AG04450 (cell line): ENCODE data around the gene MIER2. TPM values are rescaled to one million over a fixed set of nuclear protein-coding genes. Genes with fewer than 3 reads are reported as not detected.

Experiments used
- CTCF ChIA-PET: fragments of 300-600, 350-600 bp; formaldehyde crosslinking; extraction: SDS; loops from one replicate; lab custom pipeline; 2022; ENCODE audit warnings: antibody characterized with exemption, inconsistent platforms; lab: Charles Lee
- POLR2A ChIA-PET: fragments of 350-600 bp; formaldehyde crosslinking; extraction: SDS; loops from one replicate; lab custom pipeline; 2021; ENCODE audit warnings: antibody characterized with exemption, inconsistent platforms; lab: Yijun Ruan, JAX
- DNase-seq: peaks from one replicate; pipeline ENCODE4 v3.0.0-alpha.2; 2011; ENCODE audit warnings: low read depth, low spot score
- H3K27ac ChIP-seq: one replicate; pipeline ENCODE4 v1.5.1; 2012; ENCODE audit warnings: low read depth, low read length, control low read depth
- H3K27me3 ChIP-seq: one replicate; pipeline ENCODE4 v1.6.0; 2012; ENCODE audit warnings: low read length; ENCODE audit not compliant: control insufficient read depth, insufficient read depth
- H3K4me3 ChIP-seq: 2 replicates; pipeline ENCODE4 v1.5.1; 2011; ENCODE audit warnings: mild to moderate bottlenecking, low read depth, low read length, control low read depth
- H3K9me3 ChIP-seq: 2 replicates; pipeline ENCODE4 v1.5.1; 2012; ENCODE audit warnings: low read length; ENCODE audit not compliant: control insufficient read depth, insufficient read depth
- CTCF ChIP-seq: IDR thresholded peaks from 2 replicates; pipeline ENCODE4 v1.5.1; 2011; ENCODE audit warnings: low read depth, low read length, control low read depth, inconsistent platforms
- polyA plus RNA-seq: library from polyadenylated mRNA; depleted of rRNA; stranded (reverse); fragments of >200 nt; gene quantifications from 2 replicates; pipeline ENCODE4 v1.2.3, GENCODE V29; 2011

The MIER2 gene
- polyA plus RNA-seq, 1 experiment, result 14.5 TPM

GRCh38 chr19:379796-380195 is 35.2 kb upstream of the MIER2 start:
- no peak for DNase-seq
- ChIA-PET POLR2A (no interaction called here), CTCF (interaction anchor here (0.8 kb wide), 1 partner anchor 131 kb away, joined by 3 read pairs; no protein-coding TSS in a partner anchor)
- Histone ChIP-seq H3K4me3 (no peak overlapping the region), H3K9me3 (peaks cover 14% of the 10 kb centered on the region; the same call in 1 of the 2 replicates), H3K27ac (no peak overlapping the region), H3K27me3 (peaks cover 8% of the 10 kb centered on the region)
- TF ChIP-seq CTCF, result no peak

DNA sequence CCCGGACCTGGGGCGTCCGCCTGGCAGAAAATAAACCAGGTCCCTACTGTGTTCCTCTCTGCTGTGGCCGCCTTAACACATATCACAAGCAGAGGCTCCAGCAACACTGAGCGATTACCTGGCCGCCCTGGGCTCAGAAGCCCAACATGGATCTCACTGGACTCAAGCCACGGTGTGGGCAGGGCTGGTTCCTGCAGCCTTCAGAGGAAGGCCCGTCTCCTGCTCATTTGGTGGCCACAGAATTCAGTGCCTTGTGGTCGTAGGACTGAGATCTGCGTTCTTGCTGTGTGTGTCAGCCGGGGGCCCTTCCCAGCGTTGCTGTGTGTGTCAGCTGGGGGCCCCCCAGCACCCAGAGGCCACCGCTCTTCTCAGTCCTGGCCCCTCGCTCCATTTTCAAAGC is 34.1 kb upstream of the MIER2 start:
- no peak overlapping the region for H3K27ac ChIP-seq
- no peak for TF ChIP-seq CTCF
- DNase-seq, result no peak
- H3K27me3 ChIP-seq, result peaks cover 19% of the 10 kb centered on the region
- peaks cover 14% of the 10 kb centered on the region; the same call in 1 of the 2 replicates for H3K9me3 ChIP-seq
- no peak overlapping the region for H3K4me3 ChIP-seq
- POLR2A ChIA-PET, result no interaction called here
- CTCF ChIA-PET, result no interaction called here

GRCh38 chr19:377801-378581 is 33.4 kb upstream of the MIER2 start:
- Histone ChIP-seq H3K4me3 (no peak overlapping the region), H3K27me3 (peaks cover 26% of the 10 kb centered on the region), H3K9me3 (peaks cover 11% of the 10 kb centered on the region; the same call in 1 of the 2 replicates), H3K27ac (no peak overlapping the region)
- ChIA-PET CTCF (no interaction called here), POLR2A (no interaction called here)
- no peak for DNase-seq
- no peak for TF ChIP-seq CTCF

- POLR2A ChIA-PET, result no interaction called here
- Histone ChIP-seq H3K4me3 (no peak overlapping the region), H3K9me3 (peaks cover 10% of the 10 kb centered on the region; the same call in 1 of the 2 replicates), H3K27ac (no peak overlapping the region), H3K27me3 (peaks cover 37% of the 10 kb centered on the region)
- no peak for DNase-seq
- CTCF ChIA-PET, result no interaction called here
- no peak for TF ChIP-seq CTCF
Measured at GRCh38 chr19:376111-376470, 31.5 kb upstream of the MIER2 start.

GRCh38 chr19:375395-376110 is 31.0 kb upstream of the MIER2 start:
- CTCF ChIA-PET, result no interaction called here
- no peak for DNase-seq
- peaks cover 15% of the 10 kb centered on the region; the same call in 1 of the 2 replicates for H3K9me3 ChIP-seq
- H3K27ac ChIP-seq, result no peak overlapping the region
- TF ChIP-seq CTCF, result no peak
- no peak overlapping the region for H3K4me3 ChIP-seq
- POLR2A ChIA-PET, result no interaction called here
- peaks cover 37% of the 10 kb centered on the region for H3K27me3 ChIP-seq
